MM.1S (cell line): ENCODE results near the gene PRR18.

Experiments
- DNase-seq: peaks from one replicate; pipeline ENCODE4 v3.0.0-alpha.2; 2015
- H2AFZ ChIP-seq: fragments of 300-600 bp; sonication (generic); 2 replicates; pipeline ENCODE4 v1.6.0; 2016; ENCODE audit warnings: antibody characterized with exemption, low read length
- H3F3A ChIP-seq: fragments of 300-600 bp; sonication (generic); 2 replicates; pipeline ENCODE4 v1.6.1; 2016; ENCODE audit warnings: mild to moderate bottlenecking, antibody characterized with exemption, low read length, moderate library complexity, mixed read lengths; ENCODE audit not compliant: insufficient read depth
- H3K27ac ChIP-seq: fragments of 300-600 bp; sonication (generic); 2 replicates; pipeline ENCODE4 v1.5.1; 2016; ENCODE audit warnings: mild to moderate bottlenecking, low read length
- H3K27me3 ChIP-seq: fragments of 300-600 bp; sonication (generic); replicated peaks from 2 replicates; pipeline ENCODE4 v1.6.0; 2016; ENCODE audit warnings: low read length; ENCODE audit not compliant: insufficient read depth
- H3K36me3 ChIP-seq: fragments of 300-600 bp; sonication (generic); replicated peaks from 2 replicates; pipeline ENCODE4 v1.6.1; 2016; ENCODE audit warnings: mild to moderate bottlenecking, low read length, mixed read lengths; ENCODE audit not compliant: insufficient read depth
- H3K4me1 ChIP-seq: fragments of 300-600 bp; sonication (generic); 2 replicates; pipeline ENCODE4 v1.6.1; 2016; ENCODE audit warnings: low read length, mixed read lengths
- H3K4me2 ChIP-seq: fragments of 300-600 bp; sonication (generic); 2 replicates; pipeline ENCODE4 v1.6.0; 2016; ENCODE audit warnings: low read depth, low read length
- H3K4me3 ChIP-seq: fragments of 300-600 bp; sonication (generic); 2 replicates; pipeline ENCODE4 v1.5.1; 2016; ENCODE audit warnings: low read length, mixed read lengths
- H3K79me2 ChIP-seq: fragments of 300-600 bp; sonication (generic); 2 replicates; pipeline ENCODE4 v1.6.1; 2016; ENCODE audit warnings: mixed run types, low read length, mixed read lengths
- H3K9ac ChIP-seq: fragments of 300-600 bp; sonication (generic); 2 replicates; pipeline ENCODE4 v1.6.1; 2016; ENCODE audit warnings: low read length, mixed read lengths
- H3K9me2 ChIP-seq: fragments of 300-600 bp; sonication (generic); replicated peaks from 2 replicates; pipeline ENCODE4 v1.6.1; 2016; ENCODE audit warnings: mild to moderate bottlenecking, low read length, mixed read lengths; ENCODE audit not compliant: insufficient read depth
- H3K9me3 ChIP-seq: fragments of 300-600 bp; sonication (generic); replicated peaks from 2 replicates; pipeline ENCODE4 v1.6.1; 2016; ENCODE audit warnings: mild to moderate bottlenecking, low read length, mixed read lengths; ENCODE audit not compliant: insufficient read depth
- H4K20me1 ChIP-seq: fragments of 300-600 bp; sonication (generic); 2 replicates; pipeline ENCODE4 v1.6.1; 2016; ENCODE audit warnings: mild to moderate bottlenecking, low read length, moderate library complexity, mixed read lengths; ENCODE audit not compliant: insufficient read depth
- CTCF ChIP-seq: fragments of 300-600 bp; sonication (generic); IDR thresholded peaks from 2 replicates; pipeline ENCODE4 v1.5.1; 2016; ENCODE audit warnings: antibody characterized with exemption, low read length, mixed read lengths
- EZH2 ChIP-seq: fragments of 300-600 bp; sonication (generic); optimal IDR thresholded peaks from 2 replicates; pipeline ENCODE3; 2017; ENCODE audit warnings: low read depth, mild to moderate bottlenecking, antibody characterized with exemption, low read length, mixed read lengths
- EZH2phosphoT487 ChIP-seq: fragments of 300-600 bp; sonication (generic); IDR thresholded peaks from 2 replicates; pipeline ENCODE4 v1.6.1; 2018; ENCODE audit warnings: antibody characterized with exemption, low read length

Gene PRR18

GRCh38 chr6:166323395-166323794 is 15.2 kb upstream of the PRR18 start:
- Histone ChIP-seq H3K27ac (no peak overlapping the region), H3K9me3 (no peaks in the 10 kb centered on the region), H3K4me3 (no peak overlapping the region), H3K79me2 (no peaks in the 10 kb centered on the region), H3K4me2 (no peak overlapping the region), H3K27me3 (no peaks in the 10 kb centered on the region), H3K9ac (no peak overlapping the region), H2AFZ (no peak overlapping the region), H3K9me2 (no peaks in the 10 kb centered on the region), H3K36me3 (no peaks in the 10 kb centered on the region), H3K4me1 (no peaks in the 10 kb centered on the region), H4K20me1 (no peaks in the 10 kb centered on the region), H3F3A (no peaks in the 10 kb centered on the region)
- no peak for DNase-seq
- TF ChIP-seq EZH2phosphoT487 (no peak), EZH2 (no peak), CTCF (no peak)

- H3K27ac ChIP-seq: no peak overlapping the region
- H3K4me1 ChIP-seq: no peaks in the 10 kb centered on the region
- no peak overlapping the region for H3K9ac ChIP-seq
- H4K20me1 ChIP-seq: no peaks in the 10 kb centered on the region
- TF ChIP-seq CTCF (no peak), EZH2phosphoT487 (no peak), EZH2 (no peak)
- H3K36me3 ChIP-seq: no peaks in the 10 kb centered on the region
- no peaks in the 10 kb centered on the region for H3K9me2 ChIP-seq
- H3F3A ChIP-seq: no peaks in the 10 kb centered on the region
- H2AFZ ChIP-seq: no peak overlapping the region
- no peak overlapping the region for H3K4me3 ChIP-seq
- DNase-seq: no peak
- no peaks in the 10 kb centered on the region for H3K79me2 ChIP-seq
- no peaks in the 10 kb centered on the region for H3K9me3 ChIP-seq
- no peak overlapping the region for H3K4me2 ChIP-seq
- no peaks in the 10 kb centered on the region for H3K27me3 ChIP-seq
Observed at GRCh38 chr6:166318649-166319600, 10.7 kb upstream of the PRR18 start.

GRCh38 chr6:166318227-166318626 is 10.0 kb upstream of the PRR18 start:
- Histone ChIP-seq H3K27me3 (no peaks in the 10 kb centered on the region), H3K4me3 (no peak overlapping the region), H4K20me1 (no peaks in the 10 kb centered on the region), H3K9me3 (no peaks in the 10 kb centered on the region), H3K4me2 (no peak overlapping the region), H2AFZ (no peak overlapping the region), H3K9ac (no peak overlapping the region), H3F3A (no peaks in the 10 kb centered on the region), H3K27ac (no peak overlapping the region), H3K79me2 (no peaks in the 10 kb centered on the region), H3K4me1 (no peaks in the 10 kb centered on the region), H3K9me2 (no peaks in the 10 kb centered on the region), H3K36me3 (no peaks in the 10 kb centered on the region)
- no peak for DNase-seq
- TF ChIP-seq EZH2phosphoT487 (no peak), EZH2 (no peak), CTCF (no peak)
